WERI-Rb-1 (cell line): ENCODE measurements around the gene RPRML.

Source experiments
- DNase-seq: peaks from one replicate; pipeline ENCODE4 v3.0.0-alpha.2; 2020
- H3K27ac ChIP-seq: fragments of 250-450 bp; sonication (Bioruptor Pico); 2 replicates; pipeline ENCODE4 v1.5.1; 2020; ENCODE audit warnings: mild to moderate bottlenecking, moderate library complexity
- H3K27me3 ChIP-seq: fragments of 250-450 bp; sonication (Bioruptor Pico); 2 replicates; pipeline ENCODE4 v1.5.1; 2021; ENCODE audit warnings: mild to moderate bottlenecking, low read depth, moderate library complexity; ENCODE audit not compliant: insufficient read depth, severe bottlenecking
- H3K36me3 ChIP-seq: fragments of 250-450 bp; sonication (Bioruptor Pico); 2 replicates; pipeline ENCODE4 v1.5.1; 2020; ENCODE audit warnings: mild to moderate bottlenecking, moderate library complexity
- H3K4me3 ChIP-seq: 2 replicates; pipeline ENCODE4 v1.5.1; 2011; ENCODE audit warnings: low read depth, mild to moderate bottlenecking, control low read depth, low read length
- H3K9me3 ChIP-seq: fragments of 250-450 bp; sonication (Bioruptor Pico); 2 replicates; pipeline ENCODE4 v1.5.1; 2021; ENCODE audit warnings: mild to moderate bottlenecking, moderate library complexity; ENCODE audit not compliant: severe bottlenecking
- TF ChIP-seq, protein P1 (sequence below): IDR thresholded peaks from 2 replicates; pipeline ENCODE4 v1.5.1; 2011; ENCODE audit warnings: low read depth, mild to moderate bottlenecking, control low read depth, inconsistent platforms, low read length

Gene RPRML

DNA sequence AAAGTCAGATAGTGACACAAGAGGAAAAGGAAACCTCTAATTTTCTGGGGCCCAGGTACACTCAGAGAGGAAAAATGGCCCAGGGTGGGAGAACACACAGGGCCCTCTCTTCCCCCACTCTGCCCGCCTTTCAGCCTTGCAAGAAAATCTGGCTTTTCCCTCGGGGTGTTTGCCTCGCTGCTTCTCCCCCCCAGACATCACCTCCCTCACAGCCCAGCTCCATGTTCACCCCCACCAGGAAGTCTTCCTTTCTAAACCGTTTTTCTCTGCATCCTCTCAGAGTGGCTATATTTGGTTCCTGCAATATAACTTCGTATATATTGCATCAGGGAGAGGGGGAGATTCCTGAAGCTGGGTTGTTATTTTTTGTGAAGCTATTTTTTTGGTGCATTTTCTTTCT lies 27.3 kb downstream of the RPRML start:
- H3K9me3 ChIP-seq: no peaks in the 10 kb centered on the region
- no peaks in the 10 kb centered on the region for H3K27me3 ChIP-seq
- no peak for DNase-seq
- no peak overlapping the region for H3K27ac ChIP-seq
- TF ChIP-seq, protein P1, sequence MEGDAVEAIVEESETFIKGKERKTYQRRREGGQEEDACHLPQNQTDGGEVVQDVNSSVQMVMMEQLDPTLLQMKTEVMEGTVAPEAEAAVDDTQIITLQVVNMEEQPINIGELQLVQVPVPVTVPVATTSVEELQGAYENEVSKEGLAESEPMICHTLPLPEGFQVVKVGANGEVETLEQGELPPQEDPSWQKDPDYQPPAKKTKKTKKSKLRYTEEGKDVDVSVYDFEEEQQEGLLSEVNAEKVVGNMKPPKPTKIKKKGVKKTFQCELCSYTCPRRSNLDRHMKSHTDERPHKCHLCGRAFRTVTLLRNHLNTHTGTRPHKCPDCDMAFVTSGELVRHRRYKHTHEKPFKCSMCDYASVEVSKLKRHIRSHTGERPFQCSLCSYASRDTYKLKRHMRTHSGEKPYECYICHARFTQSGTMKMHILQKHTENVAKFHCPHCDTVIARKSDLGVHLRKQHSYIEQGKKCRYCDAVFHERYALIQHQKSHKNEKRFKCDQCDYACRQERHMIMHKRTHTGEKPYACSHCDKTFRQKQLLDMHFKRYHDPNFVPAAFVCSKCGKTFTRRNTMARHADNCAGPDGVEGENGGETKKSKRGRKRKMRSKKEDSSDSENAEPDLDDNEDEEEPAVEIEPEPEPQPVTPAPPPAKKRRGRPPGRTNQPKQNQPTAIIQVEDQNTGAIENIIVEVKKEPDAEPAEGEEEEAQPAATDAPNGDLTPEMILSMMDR: no peak
- no peak overlapping the region for H3K4me3 ChIP-seq
- no peaks in the 10 kb centered on the region for H3K36me3 ChIP-seq

DNA sequence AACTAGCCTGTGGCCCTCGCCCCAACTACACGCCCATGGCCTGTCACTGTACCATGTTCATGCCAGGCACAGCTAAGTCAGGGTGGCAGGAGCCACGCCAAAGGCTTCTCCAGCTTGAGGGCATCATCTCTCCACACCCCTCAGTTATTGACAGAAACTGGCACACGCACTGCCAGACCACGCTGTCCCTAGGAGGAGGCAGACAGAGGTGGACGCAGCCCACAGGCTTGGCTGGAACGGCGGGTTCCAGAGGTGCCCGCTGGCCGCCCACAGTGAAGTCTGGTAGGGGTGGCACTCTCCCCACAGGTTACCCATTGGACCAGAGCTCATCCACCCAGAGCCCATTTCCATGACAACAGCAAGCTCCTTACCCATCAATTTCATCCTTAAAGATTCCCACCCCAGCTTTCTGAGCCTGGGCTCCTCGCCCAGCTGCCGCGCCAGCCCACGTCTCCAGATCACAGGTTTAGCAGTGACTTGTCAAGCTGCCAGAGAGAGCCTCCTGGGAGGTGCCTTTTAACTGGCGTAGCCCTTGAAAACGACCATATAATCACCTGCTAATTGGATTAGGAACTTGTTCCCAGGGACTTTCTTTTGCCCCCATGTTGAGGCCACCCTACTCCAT lies 27.9 kb downstream of the RPRML start:
- H3K9me3 ChIP-seq: no peaks in the 10 kb centered on the region
- H3K36me3 ChIP-seq: no peaks in the 10 kb centered on the region
- H3K27me3 ChIP-seq: no peaks in the 10 kb centered on the region
- no peak overlapping the region for H3K27ac ChIP-seq
- TF ChIP-seq, protein P1: no peak
- no peak overlapping the region for H3K4me3 ChIP-seq
- DNase-seq: peak; percentile 91

DNA sequence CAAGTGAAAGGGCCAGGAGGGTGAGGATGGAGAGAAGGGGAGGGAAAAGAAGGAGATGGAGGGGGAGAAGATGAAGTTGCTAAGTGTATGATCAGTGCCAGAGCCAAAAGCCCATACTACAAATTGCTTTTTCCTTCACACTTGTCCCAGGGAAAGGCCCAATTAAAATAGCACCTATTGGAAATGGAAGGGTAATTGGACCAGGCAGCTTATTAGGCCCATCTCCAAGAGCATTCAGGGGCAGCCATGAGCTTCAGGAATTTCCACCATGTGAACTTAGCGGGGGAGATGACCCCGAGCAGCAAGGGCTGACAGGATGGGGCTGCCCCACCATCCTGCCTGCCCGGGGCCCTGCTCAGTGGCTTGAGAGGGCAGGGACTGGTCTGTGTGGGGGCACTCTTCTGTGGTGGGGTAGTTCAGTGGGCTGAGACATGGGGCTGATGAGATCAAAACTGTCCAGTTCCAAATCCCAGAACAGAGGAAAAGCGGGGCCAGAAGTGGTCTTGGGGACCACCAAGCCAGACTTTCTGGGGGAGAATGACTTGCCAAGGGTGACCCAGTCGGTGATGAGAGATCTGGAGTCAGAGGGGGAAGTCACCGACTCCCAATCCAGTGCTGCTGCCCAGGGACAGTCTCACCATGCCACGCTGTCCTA lies 28.6 kb downstream of the RPRML start:
- Histone ChIP-seq H3K9me3 (no peaks in the 10 kb centered on the region), H3K36me3 (no peaks in the 10 kb centered on the region), H3K27me3 (no peaks in the 10 kb centered on the region), H3K4me3 (no peak overlapping the region), H3K27ac (no peak overlapping the region)
- TF ChIP-seq, protein P1: no peak
- no peak for DNase-seq

DNA sequence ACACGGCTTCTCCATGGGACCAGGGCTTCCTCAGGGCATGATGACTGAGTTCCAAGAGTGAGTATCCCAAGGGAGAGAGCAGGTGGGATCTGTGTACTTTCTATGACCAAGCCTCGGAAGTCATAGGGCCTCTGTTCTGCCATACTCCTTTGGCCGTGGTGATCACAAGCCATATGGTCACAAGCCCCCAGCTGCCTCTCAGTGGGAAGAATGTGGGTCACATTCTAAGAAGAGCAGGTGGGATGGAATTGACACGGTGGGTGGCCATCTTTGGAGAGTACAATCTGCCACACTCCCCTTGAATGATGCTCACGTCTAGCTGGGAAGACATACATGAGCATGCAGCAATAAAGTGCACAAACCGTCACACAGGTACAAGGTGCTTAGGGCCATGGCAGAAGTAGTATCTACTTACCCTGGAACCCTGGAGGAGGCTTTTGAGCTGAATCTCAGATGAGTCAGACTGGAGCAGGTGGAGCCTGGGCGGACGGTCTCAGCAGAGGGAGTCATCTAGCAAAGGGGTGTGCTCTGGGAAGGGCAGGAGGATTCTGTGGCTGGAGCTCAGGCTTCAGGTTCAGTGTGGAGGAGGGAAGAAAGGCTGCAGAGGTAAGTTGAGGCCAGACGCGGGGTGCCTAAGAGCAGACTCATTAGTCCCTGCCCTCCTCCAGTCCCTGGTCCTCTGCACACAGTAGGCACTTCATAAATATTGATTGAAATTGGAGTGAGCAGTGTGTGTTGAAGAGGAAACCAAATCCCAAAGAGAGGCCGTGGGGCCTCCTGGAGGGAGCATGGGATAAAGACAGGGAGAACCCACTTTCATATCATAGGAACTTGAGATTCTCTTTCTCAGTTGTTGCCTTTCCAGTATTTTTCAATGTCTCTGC lies 29.5 kb downstream of the RPRML start:
- Histone ChIP-seq H3K9me3 (no peaks in the 10 kb centered on the region), H3K27ac (no peak overlapping the region), H3K36me3 (no peaks in the 10 kb centered on the region), H3K27me3 (no peaks in the 10 kb centered on the region), H3K4me3 (no peak overlapping the region)
- TF ChIP-seq, protein P1: no peak
- peak; percentile 38 for DNase-seq

DNA sequence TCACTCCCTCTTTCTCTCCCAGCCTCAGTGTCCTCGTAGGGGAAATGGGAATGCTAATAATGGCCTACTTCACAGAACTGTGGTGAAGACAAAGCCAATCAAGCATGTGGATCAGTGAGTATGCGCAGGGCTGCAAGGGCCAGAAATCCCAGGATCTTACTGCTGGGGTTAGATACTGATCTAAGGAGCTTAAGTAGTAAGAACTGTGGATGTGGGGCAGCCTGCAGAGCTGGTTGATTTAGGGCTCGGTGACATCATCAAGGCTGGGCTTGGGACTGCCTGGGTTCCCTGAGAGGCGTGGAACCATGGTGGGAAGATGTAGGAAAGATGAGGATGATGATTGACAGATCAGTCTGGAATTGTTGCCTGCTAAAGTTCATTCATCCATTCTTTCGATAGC lies 30.5 kb downstream of the RPRML start:
- H3K27ac ChIP-seq: no peak overlapping the region
- no peaks in the 10 kb centered on the region for H3K27me3 ChIP-seq
- H3K9me3 ChIP-seq: no peaks in the 10 kb centered on the region
- no peaks in the 10 kb centered on the region for H3K36me3 ChIP-seq
- H3K4me3 ChIP-seq: no peak overlapping the region
- DNase-seq: peak; percentile 55
- TF ChIP-seq, protein P1: no peak
